H1 (cell line): ENCODE results near the gene TMED10. TPM values are rescaled to one million over a fixed set of nuclear protein-coding genes. Genes with fewer than 3 reads are reported as not detected.

ENCODE experiments used
- CTCF ChIA-PET: fragments of 300-600 bp; sonication (Branson Sonifier 250); formaldehyde crosslinking; loops from one replicate; lab custom pipeline; 2021; ENCODE audit not compliant: partially characterized antibody; lab: Charles Lee
- POLR2A ChIA-PET: fragments of 300-600 bp; sonication (Branson Sonifier 250); formaldehyde crosslinking; loops from one replicate; lab custom pipeline; 2021; ENCODE audit warnings: inconsistent platforms; ENCODE audit not compliant: partially characterized antibody; lab: Charles Lee
- DNase-seq, 2 experiments: peaks; one replicate each; pipeline versions ENCODE4 v3.0.0 to v3.0.0-alpha.2; 2010 to 2022; ENCODE audit warnings: low spot score in 2 of 2, low read depth in 1 of 2, mixed read lengths in 1 of 2
- FAIRE-seq: peaks from 2 replicates; lab custom pipeline; 2011; peaks lifted over from hg19 to GRCh38; lab: Jason Lieb, UNC
- H2AFZ ChIP-seq: 2 replicates; pipeline ENCODE4 v1.8.1; 2012; ENCODE audit warnings: low read length, inconsistent platforms
- H2AK5ac ChIP-seq: 2 replicates; pipeline ENCODE4 v1.6.1; 2013; ENCODE audit warnings: low read depth, low read length
- H2BK120ac ChIP-seq: replicated peaks from 2 replicates; pipeline ENCODE3; 2013; ENCODE audit warnings: low read depth, low read length, inconsistent platforms
- H2BK12ac ChIP-seq: 2 replicates; pipeline ENCODE4 v1.6.1; 2013; ENCODE audit warnings: low read depth, low read length
- H2BK15ac ChIP-seq: 2 replicates; pipeline ENCODE4 v1.6.1; 2013; ENCODE audit warnings: low read length
- H2BK20ac ChIP-seq: 2 replicates; pipeline ENCODE4 v1.6.1; 2013; ENCODE audit warnings: low read length
- H2BK5ac ChIP-seq: 2 replicates; pipeline ENCODE4 v1.6.1; 2013; ENCODE audit warnings: low read depth, low read length
- H3K14ac ChIP-seq: 2 replicates; pipeline ENCODE4 v1.6.1; 2013; ENCODE audit warnings: inconsistent platforms; ENCODE audit not compliant: insufficient read length
- H3K18ac ChIP-seq: 2 replicates; pipeline ENCODE4 v1.6.1; 2013; ENCODE audit warnings: low read length; ENCODE audit errors: extremely low read depth
- H3K23ac ChIP-seq: 2 replicates; pipeline ENCODE4 v1.6.1; 2013; ENCODE audit warnings: inconsistent platforms; ENCODE audit not compliant: insufficient read length
- H3K23me2 ChIP-seq: 2 replicates; pipeline ENCODE4 v1.6.1; 2013; ENCODE audit warnings: low read depth, low read length
- H3K27ac ChIP-seq: 2 replicates; pipeline ENCODE4 v1.6.1; 2011; ENCODE audit warnings: low read depth, low read length, inconsistent platforms
- H3K27me3 ChIP-seq, 4 experiments: replicated peaks in 1 of 4; 1 replicate in 1 of 4; 2 replicates in 3 of 4; pipeline versions ENCODE4 v1.6.1 to v1.8.1; 2011 to 2013; ENCODE audit warnings: low read length in 3 of 4, mild to moderate bottlenecking in 3 of 4, inconsistent platforms in 2 of 4, mixed read lengths in 2 of 4, moderate library complexity in 1 of 4; ENCODE audit not compliant: control insufficient read depth in 3 of 4, insufficient read depth in 3 of 4; ENCODE audit errors: extremely low read depth in 1 of 4
- H3K36me3 ChIP-seq, 4 experiments: 2 replicates each; pipeline versions ENCODE4 v1.6.1 to v1.8.1; 2011 to 2013; ENCODE audit warnings: mild to moderate bottlenecking in 4 of 4, low read length in 3 of 4, moderate library complexity in 2 of 4, control low read depth in 1 of 4, inconsistent platforms in 1 of 4; ENCODE audit not compliant: insufficient read depth in 4 of 4, control insufficient read depth in 2 of 4
- H3K4ac ChIP-seq: replicated peaks from 2 replicates; pipeline ENCODE3; 2013; ENCODE audit warnings: low read length, low read depth, mixed read lengths, inconsistent platforms; ENCODE audit not compliant: insufficient read length
- H3K4me1 ChIP-seq, 4 experiments: replicated peaks in 1 of 4; 1 replicate in 1 of 4; 2 replicates in 3 of 4; pipeline versions ENCODE4 v1.6.1 to v1.8.1; 2011 to 2013; ENCODE audit warnings: low read length in 3 of 4, inconsistent platforms in 2 of 4, mixed read lengths in 1 of 4; ENCODE audit not compliant: insufficient read depth in 4 of 4, control insufficient read depth in 3 of 4
- H3K4me2 ChIP-seq, 2 experiments: 2 replicates each; pipeline versions ENCODE4 v1.6.1 to v1.8.1; 2011 to 2013; ENCODE audit warnings: low read depth in 2 of 2, low read length in 2 of 2, control low read depth in 1 of 2, inconsistent platforms in 1 of 2, mild to moderate bottlenecking in 1 of 2; ENCODE audit not compliant: insufficient read depth in 1 of 2
- H3K4me3 ChIP-seq, 4 experiments: fragments of 200-600, 300-600 bp in 1 of 4; sonication (generic), shearing (Covaris generic), sonication (Bioruptor Twin) in 1 of 4; 2 replicates each; pipeline versions ENCODE4 v1.5.1 to v1.8.1; 2011 to 2016; ENCODE audit warnings: low read length in 4 of 4, low read depth in 3 of 4, control low read depth in 2 of 4, inconsistent platforms in 2 of 4, mild to moderate bottlenecking in 2 of 4, mixed read lengths in 1 of 4, moderate library complexity in 1 of 4; ENCODE audit not compliant: insufficient read depth in 2 of 4; ENCODE audit errors: extremely low read depth in 1 of 4
- H3K56ac ChIP-seq: replicated peaks from 2 replicates; pipeline ENCODE3; 2013; ENCODE audit warnings: low read depth, mild to moderate bottlenecking, mixed read lengths, low read length, inconsistent platforms; ENCODE audit not compliant: insufficient read length
- H3K79me1 ChIP-seq: 2 replicates; pipeline ENCODE4 v1.6.1; 2013; ENCODE audit warnings: low read depth, low read length, control low read depth
- H3K79me2 ChIP-seq, 2 experiments: 2 replicates each; pipeline versions ENCODE4 v1.6.1 to v1.8.1; 2012 to 2013; ENCODE audit warnings: low read length in 2 of 2, mild to moderate bottlenecking in 2 of 2, inconsistent platforms in 1 of 2; ENCODE audit not compliant: insufficient read depth in 2 of 2, control insufficient read depth in 1 of 2
- H3K9ac ChIP-seq, 4 experiments: replicated peaks in 1 of 4; 1 replicate in 1 of 4; 2 replicates in 3 of 4; pipeline versions ENCODE4 v1.6.1 to v1.8.1; 2011 to 2013; ENCODE audit warnings: low read depth in 3 of 4, low read length in 3 of 4, control low read depth in 2 of 4, mild to moderate bottlenecking in 2 of 4, moderate library complexity in 2 of 4, inconsistent platforms in 1 of 4; ENCODE audit errors: extremely low read depth in 1 of 4
- H3K9me3 ChIP-seq, 2 experiments: 2 replicates each; pipeline versions ENCODE4 v1.6.1 to v1.8.1; 2012 to 2013; ENCODE audit warnings: mild to moderate bottlenecking in 2 of 2, moderate library complexity in 2 of 2, control low read depth in 1 of 2, inconsistent platforms in 1 of 2, low read depth in 1 of 2, low read length in 1 of 2, mixed read lengths in 1 of 2; ENCODE audit not compliant: insufficient read depth in 2 of 2
- H4K20me1 ChIP-seq, 2 experiments: replicated peaks in 1 of 2; 2 replicates each; pipeline versions ENCODE3 to v1.8.1; 2011 to 2013; ENCODE audit warnings: inconsistent platforms in 2 of 2, low read length in 2 of 2, mild to moderate bottlenecking in 1 of 2; ENCODE audit not compliant: insufficient read depth in 2 of 2, control insufficient read depth in 1 of 2
- H4K5ac ChIP-seq: 2 replicates; pipeline ENCODE4 v1.6.1; 2013; ENCODE audit warnings: low read length, low read depth, mixed read lengths, inconsistent platforms; ENCODE audit not compliant: insufficient read length
- H4K8ac ChIP-seq: 2 replicates; pipeline ENCODE4 v1.8.0; 2013; ENCODE audit warnings: mild to moderate bottlenecking, moderate library complexity, low read length, inconsistent platforms; ENCODE audit not compliant: insufficient read depth; ENCODE audit errors: extremely low read depth
- H4K91ac ChIP-seq: replicated peaks from 2 replicates; pipeline ENCODE3; 2013; ENCODE audit warnings: low read length, mixed read lengths, inconsistent platforms; ENCODE audit not compliant: insufficient read length
- CBX5 ChIP-seq: fragments of 300-800, 300-1000 bp; sonication (generic); IDR thresholded peaks from 2 replicates; pipeline ENCODE4 v1.7.1; 2016; ENCODE audit warnings: antibody characterized with exemption, low read length, low read depth
- GABPA ChIP-seq: IDR thresholded peaks from 2 replicates; pipeline ENCODE4 v1.6.1; 2011; ENCODE audit warnings: mild to moderate bottlenecking, low read length, moderate library complexity, borderline replicate concordance; ENCODE audit not compliant: insufficient read depth
- HDAC6 ChIP-seq: IDR thresholded peaks from one replicate; pipeline ENCODE4 v1.7.1; 2012; ENCODE audit warnings: low read depth, mild to moderate bottlenecking, inconsistent platforms, low read length, moderate library complexity
- POLR2A ChIP-seq, 2 experiments: IDR thresholded peaks; 1 replicate in 1 of 2; 2 replicates in 1 of 2; pipeline ENCODE4 v1.6.1; 2011; ENCODE audit warnings: low read depth in 2 of 2, low read length in 2 of 2, mild to moderate bottlenecking in 2 of 2; ENCODE audit errors: control extremely low read depth in 1 of 2
- POU5F1 ChIP-seq: IDR thresholded peaks from 2 replicates; pipeline ENCODE4 v1.6.1; 2011; ENCODE audit warnings: low read depth, mild to moderate bottlenecking, low read length, moderate library complexity
- SAP30 ChIP-seq: fragments of 300-600 bp; sonication (generic); IDR thresholded peaks from 2 replicates; pipeline ENCODE4 v1.7.1; 2012; ENCODE audit warnings: low read length, moderate library complexity, mild to moderate bottlenecking, inconsistent platforms; ENCODE audit not compliant: insufficient read depth, insufficient replicate concordance
- SIN3A ChIP-seq, 2 experiments: IDR thresholded peaks in 1 of 2; conservative IDR thresholded peaks in 1 of 2; 2 replicates each; pipeline ENCODE4 v1.6.1; 2011 to 2012; ENCODE audit warnings: low read length in 2 of 2, improper control_type of control experiment in 1 of 2, low read depth in 1 of 2, mild to moderate bottlenecking in 1 of 2
- SIX5 ChIP-seq: IDR thresholded peaks from 2 replicates; pipeline ENCODE4 v1.6.1; 2011; ENCODE audit warnings: mild to moderate bottlenecking, low read depth, low read length
- TAF7 ChIP-seq: optimal IDR thresholded peaks from 2 replicates; pipeline ENCODE3; 2011; ENCODE audit warnings: low read depth, mild to moderate bottlenecking, inconsistent platforms, low read length, moderate library complexity, borderline replicate concordance
- TBP ChIP-seq: IDR thresholded peaks from 2 replicates; pipeline ENCODE4 v1.6.1; 2011; ENCODE audit warnings: low read depth, low read length, improper control_type of control experiment
- TEAD4 ChIP-seq: IDR thresholded peaks from 2 replicates; pipeline ENCODE4 v1.6.1; 2012; ENCODE audit warnings: low read depth, low read length, inconsistent platforms, mixed read lengths
- WGBS, 2 experiments: shearing (Covaris generic) in 1 of 2; methylation state at CpG; one replicate each; pipeline versions ENCODE4 v1.1.6 to v1.1.7; 2013 to 2015; ENCODE audit warnings: low lambda C conversion rate in 2 of 2, mixed read lengths in 2 of 2, inconsistent platforms in 1 of 2, low coverage in 1 of 2, missing lambda C conversion rate in 1 of 2; ENCODE audit not compliant: insufficient replicate concordance in 2 of 2, insufficient coverage in 1 of 2, insufficient read length in 1 of 2; ENCODE audit errors: extremely low coverage in 1 of 2, missing lambda C conversion rate in 1 of 2; 5-methylcytosine and 5-hydroxymethylcytosine counted together
- polyA plus RNA-seq, 7 experiments: library from polyadenylated mRNA; depleted of rRNA in 3 of 7; stranded (reverse) in 5 of 7; unstranded in 2 of 7; fragments of >200 nt in 5 of 7; fragments of 200-250 nt in 2 of 7; gene quantifications; 1 replicate in 5 of 7; 2 replicates in 1 of 7; 4 replicates in 1 of 7; pipeline versions ENCODE4 v1.2.1 to v1.2.3, GENCODE V29; 2011 to 2013; ENCODE audit warnings: missing spikeins in 2 of 7, mixed read lengths in 2 of 7
- total RNA-seq: library from RNA; stranded (reverse); fragmentation: NEBNext Ultra II Directional; extraction: Animal tissue kit (Norgen Biotek cat#: 25700); gene quantifications from 2 replicates; pipeline ENCODE4 v1.2.1, GENCODE V29; 2021
- TF ChIP-seq, protein P1 (sequence below), 3 experiments: IDR thresholded peaks; 1 replicate in 2 of 3; 2 replicates in 1 of 3; pipeline versions ENCODE4 v1.5.1 to v1.6.1; 2011; ENCODE audit warnings: low read length in 3 of 3, mild to moderate bottlenecking in 3 of 3, inconsistent platforms in 2 of 3, low read depth in 1 of 3, moderate library complexity in 1 of 3; ENCODE audit not compliant: insufficient read depth in 1 of 3; ENCODE audit errors: control extremely low read depth in 1 of 3

The TMED10 gene
- total and polyA plus RNA-seq, 2 of the 8 experiments (the other 6 are each of a cell fraction or from before 2014, with no cell fraction given): 218 to 250 TPM

GRCh38 chr14:75213172-75213571 lies 36.8 kb upstream of the TMED10 start:
- H3K79me2 ChIP-seq: no peaks in the 10 kb centered on the region
- no peak overlapping the region for H4K91ac ChIP-seq
- H2BK12ac ChIP-seq: no peak overlapping the region
- no peaks in the 10 kb centered on the region for H3K36me3 ChIP-seq
- no peak overlapping the region for H4K8ac ChIP-seq
- H3K9me3 ChIP-seq: no peaks in the 10 kb centered on the region
- H3K23ac ChIP-seq: no peak overlapping the region
- H3K23me2 ChIP-seq: no peaks in the 10 kb centered on the region
- H4K20me1 ChIP-seq: no peaks in the 10 kb centered on the region
- H2BK5ac ChIP-seq: no peak overlapping the region
- no peak overlapping the region for H2BK120ac ChIP-seq
- H2AK5ac ChIP-seq: no peak overlapping the region
- peaks cover 0 to 4% (median under 1%) of the 10 kb centered on the region in 4 experiments; a peak in 1 of 7 replicates for H3K4me1 ChIP-seq
- H3K4me3 ChIP-seq: no peak overlapping the region
- no peak overlapping the region for H2BK15ac ChIP-seq
- H3K4me2 ChIP-seq: no peak overlapping the region
- H3K9ac ChIP-seq: no peak overlapping the region
- no peak overlapping the region for H3K56ac ChIP-seq
- DNase-seq (no peak), FAIRE-seq (no peak)
- no peaks in the 10 kb centered on the region for H3K79me1 ChIP-seq
- 73% methylated on average over 4 of the region's 4 CpGs; no CpG with 5 or more reads in 1 of the 2 experiments for WGBS, 2 experiments
- H3K18ac ChIP-seq: no peak overlapping the region
- H3K4ac ChIP-seq: no peak overlapping the region
- no peak overlapping the region for H3K27ac ChIP-seq
- POLR2A ChIA-PET: interaction anchor here (0.8 kb wide), 1 partner anchor 10 kb away, joined by 4 read pairs; no protein-coding TSS in a partner anchor
- CTCF ChIA-PET: no interaction called here
- no peaks in the 10 kb centered on the region for H3K27me3 ChIP-seq
- H2AFZ ChIP-seq: peak overlapping the region; percentile 50; the same call in 1 of the 2 replicates
- H3K14ac ChIP-seq: no peak overlapping the region
- H4K5ac ChIP-seq: no peak overlapping the region
- no peak overlapping the region for H2BK20ac ChIP-seq
- TF ChIP-seq, protein P1, sequence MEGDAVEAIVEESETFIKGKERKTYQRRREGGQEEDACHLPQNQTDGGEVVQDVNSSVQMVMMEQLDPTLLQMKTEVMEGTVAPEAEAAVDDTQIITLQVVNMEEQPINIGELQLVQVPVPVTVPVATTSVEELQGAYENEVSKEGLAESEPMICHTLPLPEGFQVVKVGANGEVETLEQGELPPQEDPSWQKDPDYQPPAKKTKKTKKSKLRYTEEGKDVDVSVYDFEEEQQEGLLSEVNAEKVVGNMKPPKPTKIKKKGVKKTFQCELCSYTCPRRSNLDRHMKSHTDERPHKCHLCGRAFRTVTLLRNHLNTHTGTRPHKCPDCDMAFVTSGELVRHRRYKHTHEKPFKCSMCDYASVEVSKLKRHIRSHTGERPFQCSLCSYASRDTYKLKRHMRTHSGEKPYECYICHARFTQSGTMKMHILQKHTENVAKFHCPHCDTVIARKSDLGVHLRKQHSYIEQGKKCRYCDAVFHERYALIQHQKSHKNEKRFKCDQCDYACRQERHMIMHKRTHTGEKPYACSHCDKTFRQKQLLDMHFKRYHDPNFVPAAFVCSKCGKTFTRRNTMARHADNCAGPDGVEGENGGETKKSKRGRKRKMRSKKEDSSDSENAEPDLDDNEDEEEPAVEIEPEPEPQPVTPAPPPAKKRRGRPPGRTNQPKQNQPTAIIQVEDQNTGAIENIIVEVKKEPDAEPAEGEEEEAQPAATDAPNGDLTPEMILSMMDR (IDR thresholded peaks at IDR 0.05; ENCODE audit: control extremely low read depth in 1 of 3, insufficient read depth in 1 of 3, low read depth in 1 of 3, low read length in 3 of 3): no peak
- TF ChIP-seq GABPA (no peak), POU5F1 (no peak), POLR2A (IDR thresholded peaks at IDR 0.05; ENCODE audit: control extremely low read depth in 1 of 2, low read depth in 2 of 2, low read length in 2 of 2) (no peak), SAP30 (no peak), TAF7 (no peak), CBX5 (no peak), TBP (no peak), SIN3A (conservative IDR thresholded peaks at IDR 0.05 in 1 of 2, IDR thresholded peaks at IDR 0.05 in 1 of 2; ENCODE audit: low read depth in 1 of 2, low read length in 2 of 2) (no peak), HDAC6 (no peak), SIX5 (no peak), TEAD4 (no peak)
